Measurements from ENCODE around the gene ANTXRL.

GRCh38 chr10:46298477-46299285 lies 11.9 kb downstream of the ANTXRL start:
- TF ChIP-seq POLR2A (IDR thresholded peaks at IDR 0.05; ENCODE audit: extremely low read depth, insufficient read length) (no peak), CTCF (IDR thresholded peaks at IDR 0.05; ENCODE audit: low read depth, low read length) (no peak), MAX (IDR thresholded peaks at IDR 0.05; ENCODE audit: low read depth, low read length) (no peak)

Measured in NB4 (cell line).